OCI-LY1 (cell line): ENCODE measurements around the gene NINJ2.
A peak's percentile ranks its signal among the peaks of the same experiment; 100 is the strongest.
"Not testable (repeated sequence)": the region's sequence is repeated elsewhere in the genome, so short reads cannot be mapped to it uniquely, and the experiment has no call there.

Experiments
- H2AFZ ChIP-seq: fragments of 200-600 bp; sonication (generic), shearing (Covaris generic); 2 replicates; pipeline ENCODE4 v1.6.0; 2014; ENCODE audit warnings: antibody characterized with exemption, mild to moderate bottlenecking, low read length
- H3F3A ChIP-seq: fragments of 200-600 bp; sonication (generic), shearing (Covaris generic); 2 replicates; pipeline ENCODE4 v1.6.0; 2014; ENCODE audit warnings: mild to moderate bottlenecking, antibody characterized with exemption, low read length, moderate library complexity; ENCODE audit not compliant: insufficient read depth
- H3K27ac ChIP-seq: fragments of 200-600 bp; sonication (generic); 2 replicates; pipeline ENCODE4 v1.5.1; 2014; ENCODE audit warnings: low read length, mixed run types, mild to moderate bottlenecking, low read depth; ENCODE audit not compliant: poor library complexity, severe bottlenecking
- H3K27me3 ChIP-seq: fragments of 200-600 bp; sonication (generic); 2 replicates; pipeline ENCODE4 v1.6.0; 2014; ENCODE audit warnings: antibody characterized with exemption, mild to moderate bottlenecking, low read length, moderate library complexity; ENCODE audit not compliant: insufficient read depth
- H3K36me3 ChIP-seq: fragments of 200-600 bp; sonication (generic); 2 replicates; pipeline ENCODE4 v1.6.1; 2014; ENCODE audit warnings: mild to moderate bottlenecking, antibody characterized with exemption, low read length, moderate library complexity, mixed read lengths; ENCODE audit not compliant: insufficient read depth
- H3K4me1 ChIP-seq: fragments of 200-600 bp; sonication (generic); 2 replicates; pipeline ENCODE4 v1.5.1; 2014; ENCODE audit warnings: mild to moderate bottlenecking, low read length, moderate library complexity; ENCODE audit not compliant: insufficient read depth, severe bottlenecking
- H3K4me2 ChIP-seq: fragments of 200-600 bp; sonication (generic), shearing (Covaris generic); 2 replicates; pipeline ENCODE4 v1.6.1; 2014; ENCODE audit warnings: low read length
- H3K4me3 ChIP-seq: fragments of 200-600 bp; sonication (generic); 2 replicates; pipeline ENCODE4 v1.5.1; 2014; ENCODE audit warnings: low read length, low read depth, mild to moderate bottlenecking, mixed read lengths; ENCODE audit not compliant: poor library complexity, severe bottlenecking
- H3K79me2 ChIP-seq: fragments of 200-600 bp; shearing (Covaris generic); 2 replicates; pipeline ENCODE4 v1.6.1; 2016; ENCODE audit warnings: mixed run types, low read length, mixed read lengths; ENCODE audit not compliant: insufficient read depth
- H3K9ac ChIP-seq: fragments of 200-600 bp; sonication (generic), shearing (Covaris generic); 2 replicates; pipeline ENCODE4 v1.6.1; 2014; ENCODE audit warnings: mild to moderate bottlenecking, low read length, mixed read lengths
- H3K9me2 ChIP-seq: fragments of 200-600 bp; sonication (generic), shearing (Covaris generic); 2 replicates; pipeline ENCODE4 v1.6.1; 2014; ENCODE audit warnings: low read depth, mild to moderate bottlenecking, low read length, mixed read lengths
- H3K9me3 ChIP-seq: fragments of 200-600 bp; shearing (Covaris generic); 2 replicates; pipeline ENCODE4 v1.6.1; 2014; ENCODE audit warnings: low read length, mixed read lengths
- H4K20me1 ChIP-seq: fragments of 200-600 bp; sonication (generic), shearing (Covaris generic); 2 replicates; pipeline ENCODE4 v1.6.0; 2016; ENCODE audit warnings: mild to moderate bottlenecking, low read length; ENCODE audit not compliant: insufficient read depth
- EZH2 ChIP-seq: fragments of 200-600 bp; sonication (generic), shearing (Covaris generic); IDR thresholded peaks from 2 replicates; pipeline ENCODE4 v1.8.0; 2017; ENCODE audit warnings: borderline replicate concordance, mixed run types, mild to moderate bottlenecking, antibody characterized with exemption, low read length, moderate library complexity, mixed read lengths
- TF ChIP-seq, protein P1 (sequence below): fragments of 200-600 bp; sonication (generic), shearing (Covaris generic); IDR thresholded peaks from 2 replicates; pipeline ENCODE4 v1.5.1; 2017; ENCODE audit warnings: mild to moderate bottlenecking, antibody characterized with exemption, low read length, moderate library complexity, mixed read lengths

Gene NINJ2

DNA sequence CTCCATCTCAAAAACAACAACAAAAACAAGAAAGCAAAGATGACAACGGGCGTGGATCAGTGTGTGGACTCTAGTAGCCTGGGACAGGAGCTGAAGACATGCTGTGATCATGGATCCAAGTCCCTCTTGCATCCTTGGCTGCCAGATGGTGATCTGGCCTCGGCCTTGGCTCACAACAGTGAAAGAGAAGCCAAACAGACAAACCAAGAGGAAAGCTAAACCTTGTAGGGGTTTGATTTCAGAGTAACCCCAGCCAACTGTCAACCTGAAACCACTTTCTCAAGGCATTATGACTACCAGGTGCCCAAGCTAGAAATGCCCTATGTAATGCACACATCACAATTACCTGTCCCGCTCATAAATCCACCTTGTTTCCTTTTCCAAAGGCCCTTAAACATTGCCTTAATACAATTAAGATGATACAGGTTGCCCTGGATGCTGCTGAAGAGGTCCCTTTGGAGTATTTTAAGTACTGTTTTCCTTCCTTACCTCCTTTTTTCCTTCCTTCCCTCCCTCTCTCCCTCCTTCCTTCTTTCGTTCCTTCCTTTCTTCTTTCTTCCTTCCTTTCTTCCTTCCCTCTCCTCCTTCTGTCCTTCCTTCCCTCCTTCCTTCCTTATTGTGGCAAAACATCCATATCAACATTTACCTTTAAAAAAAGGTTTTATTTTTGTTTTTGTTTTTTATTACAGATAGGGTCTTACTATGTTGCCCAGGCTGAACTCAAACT, 41.4 kb upstream of the NINJ2 start:
- Histone ChIP-seq H3K36me3 (no peaks in the 10 kb centered on the region; the same call in 1 of the 2 replicates), H3K4me1 (peaks cover 20% of the 10 kb centered on the region), H3K4me2 (no peak overlapping the region), H3K9ac (no peak overlapping the region), H3K9me2 (no peaks in the 10 kb centered on the region), H3K9me3 (no peaks in the 10 kb centered on the region), H3K4me3 (no peak overlapping the region), H3F3A (no peaks in the 10 kb centered on the region), H3K79me2 (no peaks in the 10 kb centered on the region), H2AFZ (peak overlapping the region; percentile 1; the same call in 1 of the 2 replicates), H3K27ac (no peak overlapping the region), H3K27me3 (no peaks in the 10 kb centered on the region), H4K20me1 (no peaks in the 10 kb centered on the region)
- TF ChIP-seq, protein P1, sequence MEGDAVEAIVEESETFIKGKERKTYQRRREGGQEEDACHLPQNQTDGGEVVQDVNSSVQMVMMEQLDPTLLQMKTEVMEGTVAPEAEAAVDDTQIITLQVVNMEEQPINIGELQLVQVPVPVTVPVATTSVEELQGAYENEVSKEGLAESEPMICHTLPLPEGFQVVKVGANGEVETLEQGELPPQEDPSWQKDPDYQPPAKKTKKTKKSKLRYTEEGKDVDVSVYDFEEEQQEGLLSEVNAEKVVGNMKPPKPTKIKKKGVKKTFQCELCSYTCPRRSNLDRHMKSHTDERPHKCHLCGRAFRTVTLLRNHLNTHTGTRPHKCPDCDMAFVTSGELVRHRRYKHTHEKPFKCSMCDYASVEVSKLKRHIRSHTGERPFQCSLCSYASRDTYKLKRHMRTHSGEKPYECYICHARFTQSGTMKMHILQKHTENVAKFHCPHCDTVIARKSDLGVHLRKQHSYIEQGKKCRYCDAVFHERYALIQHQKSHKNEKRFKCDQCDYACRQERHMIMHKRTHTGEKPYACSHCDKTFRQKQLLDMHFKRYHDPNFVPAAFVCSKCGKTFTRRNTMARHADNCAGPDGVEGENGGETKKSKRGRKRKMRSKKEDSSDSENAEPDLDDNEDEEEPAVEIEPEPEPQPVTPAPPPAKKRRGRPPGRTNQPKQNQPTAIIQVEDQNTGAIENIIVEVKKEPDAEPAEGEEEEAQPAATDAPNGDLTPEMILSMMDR, result no peak
- TF ChIP-seq EZH2, result no peak

DNA sequence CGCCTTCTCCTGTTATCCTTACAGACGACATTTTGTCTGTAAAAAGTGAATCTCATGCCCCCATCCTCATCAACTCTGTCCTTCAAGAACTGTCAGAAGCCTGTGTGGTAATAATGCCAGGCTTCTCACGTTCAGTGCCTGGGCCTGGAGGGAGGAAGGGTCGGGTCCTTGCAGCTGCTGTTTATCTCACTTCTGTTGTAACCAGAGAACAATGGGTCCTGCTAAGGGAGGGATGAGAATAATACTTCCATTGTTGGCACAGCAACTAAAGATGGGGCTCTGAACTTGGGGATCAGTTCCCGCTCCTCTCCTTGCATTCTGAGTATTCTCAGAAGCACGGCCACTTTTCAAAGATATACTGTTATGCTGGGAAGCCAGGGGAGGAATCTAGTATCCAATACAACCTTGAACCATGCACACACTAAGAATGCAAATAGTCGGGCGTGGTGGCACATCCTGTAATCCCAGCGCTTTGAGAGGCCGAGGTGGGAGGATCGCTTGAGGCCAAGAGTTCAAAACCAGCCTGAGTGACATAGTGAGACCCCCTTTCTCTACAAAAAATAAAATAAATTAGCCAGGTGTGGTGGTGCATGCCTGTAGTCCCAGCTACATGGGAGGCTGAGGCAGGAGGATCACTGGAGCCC, 38.8 kb upstream of the NINJ2 start:
- Histone ChIP-seq H3K36me3 (no peaks in the 10 kb centered on the region; the same call in 1 of the 2 replicates), H3K9ac (no peak overlapping the region), H3F3A (no peaks in the 10 kb centered on the region), H3K4me3 (no peak overlapping the region), H3K4me1 (peaks cover 20% of the 10 kb centered on the region), H3K9me3 (peaks cover 17% of the 10 kb centered on the region), H2AFZ (no peak overlapping the region), H4K20me1 (no peaks in the 10 kb centered on the region), H3K79me2 (no peaks in the 10 kb centered on the region), H3K9me2 (no peaks in the 10 kb centered on the region), H3K4me2 (no peak overlapping the region), H3K27me3 (no peaks in the 10 kb centered on the region), H3K27ac (no peak overlapping the region)
- TF ChIP-seq EZH2, result no peak
- TF ChIP-seq, protein P1, result no peak

DNA sequence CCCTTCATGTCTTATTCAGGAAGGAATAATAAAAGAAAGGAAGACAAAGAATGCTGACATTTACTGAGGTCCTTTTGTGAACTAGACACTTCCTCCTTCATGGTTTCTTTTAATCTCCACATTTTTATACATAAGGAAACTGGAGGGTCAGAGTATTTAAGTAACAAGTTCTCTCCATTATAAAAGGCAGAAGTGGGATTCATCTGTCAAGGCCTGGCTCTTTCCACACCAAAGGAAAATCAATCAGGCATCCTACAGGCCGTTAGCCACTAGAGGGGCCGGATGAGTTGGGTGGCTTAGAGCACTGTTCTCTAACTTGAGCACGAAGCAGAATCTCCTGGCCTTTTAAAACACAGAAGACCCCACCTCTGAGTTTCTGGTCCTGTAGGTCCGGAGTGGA, 36.8 kb upstream of the NINJ2 start:
- no peaks in the 10 kb centered on the region for H3F3A ChIP-seq
- TF ChIP-seq, protein P1, result no peak
- TF ChIP-seq EZH2, result no peak
- H3K9me2 ChIP-seq, result no peaks in the 10 kb centered on the region
- peaks cover 24% of the 10 kb centered on the region for H3K9me3 ChIP-seq
- H2AFZ ChIP-seq, result peak overlapping the region; percentile 38; the same call in 1 of the 2 replicates
- no peak overlapping the region for H3K4me3 ChIP-seq
- no peaks in the 10 kb centered on the region; the same call in 1 of the 2 replicates for H3K36me3 ChIP-seq
- no peak overlapping the region for H3K4me2 ChIP-seq
- no peaks in the 10 kb centered on the region for H3K79me2 ChIP-seq
- H3K27me3 ChIP-seq, result no peaks in the 10 kb centered on the region
- peaks cover 20% of the 10 kb centered on the region for H3K4me1 ChIP-seq
- no peak overlapping the region for H3K27ac ChIP-seq
- no peaks in the 10 kb centered on the region for H4K20me1 ChIP-seq
- no peak overlapping the region for H3K9ac ChIP-seq

DNA sequence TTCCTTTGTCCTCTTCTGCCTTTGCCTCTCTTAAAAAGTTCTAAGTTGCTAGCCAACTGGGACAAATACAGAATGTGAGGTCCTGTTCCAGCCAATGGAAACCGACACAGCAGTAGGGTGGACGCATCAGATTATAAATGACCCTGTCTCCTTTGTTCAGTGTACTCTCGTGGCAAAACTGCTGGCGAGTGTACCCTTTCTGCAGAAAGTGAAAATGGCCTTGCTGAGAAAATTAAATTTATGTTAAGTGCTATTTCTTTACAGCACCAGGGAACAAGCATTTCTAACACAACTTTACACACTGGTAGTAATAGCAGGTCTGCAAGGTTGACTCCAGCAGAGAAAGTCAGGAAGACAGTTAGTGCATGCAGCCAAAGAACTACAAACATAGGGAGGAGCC, 35.0 kb upstream of the NINJ2 start:
- not testable (repeated sequence) for H3F3A ChIP-seq, H2AFZ ChIP-seq, H3K4me2 ChIP-seq, H3K79me2 ChIP-seq, H3K9me2 ChIP-seq, H3K27me3 ChIP-seq, H3K4me1 ChIP-seq, H3K36me3 ChIP-seq, H4K20me1 ChIP-seq, H3K9ac ChIP-seq, H3K27ac ChIP-seq, H3K4me3 ChIP-seq
- H3K9me3 ChIP-seq, result peaks cover 24% of the 10 kb centered on the region
